PFSK-1 (cell line): ENCODE results near the gene HS1BP3.

Experiments
- FOXP2 ChIP-seq: optimal IDR thresholded peaks from 2 replicates; pipeline ENCODE3; 2011; ENCODE audit warnings: borderline replicate concordance, control low read depth, inconsistent platforms; ENCODE audit not compliant: insufficient read depth; ENCODE audit errors: extremely low read length, extremely low read depth
- POLR2AphosphoS5 ChIP-seq: IDR thresholded peaks from 2 replicates; pipeline ENCODE4 v1.6.1; 2012; ENCODE audit warnings: low read depth, mild to moderate bottlenecking, control low read depth, low read length, moderate library complexity
- SIN3A ChIP-seq: IDR thresholded peaks from 2 replicates; pipeline ENCODE4 v1.6.1; 2012; ENCODE audit warnings: mild to moderate bottlenecking, low read length, moderate library complexity, borderline replicate concordance; ENCODE audit not compliant: insufficient read depth
- TAF1 ChIP-seq: IDR thresholded peaks from 2 replicates; pipeline ENCODE4 v1.6.1; 2012; ENCODE audit warnings: low read length, control low read depth, borderline replicate concordance; ENCODE audit not compliant: insufficient read depth
- TF ChIP-seq, protein P1 (sequence below), 2 experiments: IDR thresholded peaks; 2 replicates each; pipeline versions ENCODE4 v1.6.1 to v1.8.0; 2011 to 2012; ENCODE audit warnings: low read depth in 2 of 2, low read length in 2 of 2, control low read depth in 1 of 2, inconsistent platforms in 1 of 2, mild to moderate bottlenecking in 1 of 2, moderate library complexity in 1 of 2; ENCODE audit not compliant: insufficient read depth in 1 of 2

Gene HS1BP3

DNA sequence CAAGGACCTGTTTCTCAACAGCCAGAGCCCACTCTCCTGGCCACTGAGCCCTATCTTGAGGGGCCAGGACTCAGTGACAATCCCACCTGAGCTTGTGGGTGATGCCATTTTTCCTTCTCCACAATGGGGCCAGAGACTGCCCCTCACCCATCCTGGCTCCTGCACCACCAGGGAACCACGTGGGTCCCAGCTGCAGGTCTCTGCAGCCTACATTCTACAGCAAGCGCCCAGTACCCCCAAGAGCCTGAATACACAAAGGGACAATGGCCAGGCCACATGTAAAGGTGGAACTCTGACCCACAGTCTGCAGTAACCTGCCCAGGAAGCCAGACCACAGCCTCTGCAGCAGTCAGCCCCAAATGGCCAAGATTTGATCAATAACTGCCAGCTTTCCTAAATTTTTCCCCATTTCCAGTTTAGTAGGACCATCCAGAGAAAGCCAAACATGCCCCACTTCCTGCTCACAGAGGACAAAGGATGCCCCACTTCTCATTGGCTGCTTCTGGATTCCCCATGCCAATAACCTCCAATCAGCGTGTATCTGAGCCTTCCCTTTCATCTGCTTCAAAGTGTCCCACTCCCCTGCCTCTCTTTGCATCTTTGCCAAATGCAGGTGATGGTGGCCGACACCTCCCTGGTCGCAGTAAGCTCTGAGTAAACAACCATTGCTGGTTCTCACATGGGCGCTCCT, 19.1 kb downstream of the HS1BP3 start:
- TF ChIP-seq, protein P1, sequence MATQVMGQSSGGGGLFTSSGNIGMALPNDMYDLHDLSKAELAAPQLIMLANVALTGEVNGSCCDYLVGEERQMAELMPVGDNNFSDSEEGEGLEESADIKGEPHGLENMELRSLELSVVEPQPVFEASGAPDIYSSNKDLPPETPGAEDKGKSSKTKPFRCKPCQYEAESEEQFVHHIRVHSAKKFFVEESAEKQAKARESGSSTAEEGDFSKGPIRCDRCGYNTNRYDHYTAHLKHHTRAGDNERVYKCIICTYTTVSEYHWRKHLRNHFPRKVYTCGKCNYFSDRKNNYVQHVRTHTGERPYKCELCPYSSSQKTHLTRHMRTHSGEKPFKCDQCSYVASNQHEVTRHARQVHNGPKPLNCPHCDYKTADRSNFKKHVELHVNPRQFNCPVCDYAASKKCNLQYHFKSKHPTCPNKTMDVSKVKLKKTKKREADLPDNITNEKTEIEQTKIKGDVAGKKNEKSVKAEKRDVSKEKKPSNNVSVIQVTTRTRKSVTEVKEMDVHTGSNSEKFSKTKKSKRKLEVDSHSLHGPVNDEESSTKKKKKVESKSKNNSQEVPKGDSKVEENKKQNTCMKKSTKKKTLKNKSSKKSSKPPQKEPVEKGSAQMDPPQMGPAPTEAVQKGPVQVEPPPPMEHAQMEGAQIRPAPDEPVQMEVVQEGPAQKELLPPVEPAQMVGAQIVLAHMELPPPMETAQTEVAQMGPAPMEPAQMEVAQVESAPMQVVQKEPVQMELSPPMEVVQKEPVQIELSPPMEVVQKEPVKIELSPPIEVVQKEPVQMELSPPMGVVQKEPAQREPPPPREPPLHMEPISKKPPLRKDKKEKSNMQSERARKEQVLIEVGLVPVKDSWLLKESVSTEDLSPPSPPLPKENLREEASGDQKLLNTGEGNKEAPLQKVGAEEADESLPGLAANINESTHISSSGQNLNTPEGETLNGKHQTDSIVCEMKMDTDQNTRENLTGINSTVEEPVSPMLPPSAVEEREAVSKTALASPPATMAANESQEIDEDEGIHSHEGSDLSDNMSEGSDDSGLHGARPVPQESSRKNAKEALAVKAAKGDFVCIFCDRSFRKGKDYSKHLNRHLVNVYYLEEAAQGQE (IDR thresholded peaks at IDR 0.05; ENCODE audit: insufficient read depth in 1 of 2, low read depth in 2 of 2, low read length in 2 of 2): no peak
- no peak for TF ChIP-seq TAF1
- no peak for TF ChIP-seq POLR2AphosphoS5
- TF ChIP-seq SIN3A: no peak
- TF ChIP-seq FOXP2: no peak

DNA sequence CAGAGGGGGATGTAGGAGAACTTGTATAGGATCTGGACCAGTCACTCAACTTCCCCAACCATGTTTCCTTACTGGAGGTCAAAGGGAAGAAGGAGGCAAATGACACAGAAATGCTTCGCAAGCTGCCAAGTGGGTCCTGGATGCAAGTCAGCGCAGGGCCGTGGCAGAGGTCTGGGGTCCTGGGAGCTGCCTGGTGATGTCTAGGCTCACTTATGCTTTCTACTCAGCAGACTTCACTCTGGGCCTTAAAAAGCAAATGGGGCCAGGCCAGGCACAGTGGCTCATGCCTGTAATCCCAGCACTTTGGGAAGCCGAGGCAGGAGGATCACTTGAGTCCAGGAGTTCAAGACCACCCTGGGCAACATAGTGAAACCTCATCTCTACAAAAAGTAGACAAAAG, 19.9 kb downstream of the HS1BP3 start:
- TF ChIP-seq SIN3A (no peak), POLR2AphosphoS5 (no peak), TAF1 (no peak), FOXP2 (no peak)
- TF ChIP-seq, protein P1 (IDR thresholded peaks at IDR 0.05; ENCODE audit: insufficient read depth in 1 of 2, low read depth in 2 of 2, low read length in 2 of 2): no peak

- TF ChIP-seq, protein P1 (IDR thresholded peaks at IDR 0.05; ENCODE audit: insufficient read depth in 1 of 2, low read depth in 2 of 2, low read length in 2 of 2): no peak
- TF ChIP-seq POLR2AphosphoS5 (no peak), SIN3A (no peak), TAF1 (no peak), FOXP2 (no peak)
Measured at GRCh38 chr2:20629581-20630171, 21.2 kb downstream of the HS1BP3 start.

GRCh38 chr2:20629181-20629580, 21.7 kb downstream of the HS1BP3 start:
- TF ChIP-seq FOXP2 (no peak), SIN3A (no peak), POLR2AphosphoS5 (no peak), TAF1 (no peak)
- TF ChIP-seq, protein P1 (IDR thresholded peaks at IDR 0.05; ENCODE audit: insufficient read depth in 1 of 2, low read depth in 2 of 2, low read length in 2 of 2): no peak
